Measurements from ENCODE around the gene ZNF407. TPM values are rescaled to one million over a fixed set of nuclear protein-coding genes. Genes with fewer than 3 reads are reported as not detected.
A peak's percentile ranks its signal among the peaks of the same experiment; 100 is the strongest.
"Not testable (repeated sequence)": the region's sequence is repeated elsewhere in the genome, so short reads cannot be mapped to it uniquely, and the experiment has no call there.

The ZNF407 gene
- total and polyA plus RNA-seq, 7 experiments from 2014 or later: 6.8 to 31.3 (median 27.9) TPM

- no peaks in the 10 kb centered on the region for H3K4me1 Mint-ChIP-seq
- Histone ChIP-seq H3K36me3 (ENCODE audit: control insufficient read depth in 2 of 3, insufficient read depth in 3 of 3, low read length in 3 of 3) (no peaks in the 10 kb centered on the region), H3K9me3 (ENCODE audit: control insufficient read depth in 2 of 3, low read length in 3 of 3) (no peaks in the 10 kb centered on the region), H3K4me1 (ENCODE audit: control insufficient read depth in 2 of 2, insufficient read depth in 2 of 2, low read length in 2 of 2) (no peaks in the 10 kb centered on the region), H3K27me3 (ENCODE audit: control insufficient read depth in 2 of 2, insufficient read depth in 2 of 2, low read length in 2 of 2) (no peaks in the 10 kb centered on the region), H3K27ac (ENCODE audit: low read depth, low read length) (no peak overlapping the region), H3K4me3 (ENCODE audit: low read length) (no peak overlapping the region)
- DNase-seq: no peak
- ChIA-PET POLR2A (no interaction called here), CTCF (no interaction called here)
- H3K27ac Mint-ChIP-seq: no peak overlapping the region
- intact Hi-C loops (cut with micrococcal nuclease): no loop called here
- H3K4me3 Mint-ChIP-seq: no peak overlapping the region
- H3K9me3 Mint-ChIP-seq: peaks cover 5 to 46% (median 16%) of the 10 kb centered on the region in 11 donors
- peaks cover 0 to 17% (median 5%) of the 10 kb centered on the region in 5 donors for H3K27me3 Mint-ChIP-seq
- no peak for ATAC-seq
- peaks cover 0 to 24% (median 11%) of the 10 kb centered on the region in 5 donors for H3K36me3 Mint-ChIP-seq
Measured at GRCh38 chr18:75097491-75098225, 500.0 kb downstream of the ZNF407 start.

- Mint-ChIP-seq H3K4me3 (no peak overlapping the region), H3K4me1 (peaks cover 0 to 2% (median 0%) of the 10 kb centered on the region in 7 donors), H3K9me3 (peaks cover 5 to 37% (median 9%) of the 10 kb centered on the region in 11 donors), H3K27me3 (peaks cover 0 to 12% (median 5%) of the 10 kb centered on the region in 5 donors), H3K36me3 (peaks cover 0 to 17% (median 10%) of the 10 kb centered on the region in 5 donors), H3K27ac (no peak overlapping the region)
- H3K4me1 ChIP-seq (ENCODE audit: control insufficient read depth in 2 of 2, insufficient read depth in 2 of 2, low read length in 2 of 2): no peaks in the 10 kb centered on the region
- H3K9me3 ChIP-seq (ENCODE audit: control insufficient read depth in 2 of 3, low read length in 3 of 3): no peaks in the 10 kb centered on the region
- H3K27me3 ChIP-seq (ENCODE audit: control insufficient read depth in 2 of 2, insufficient read depth in 2 of 2, low read length in 2 of 2): no peaks in the 10 kb centered on the region
- no peak overlapping the region for H3K4me3 ChIP-seq (ENCODE audit: low read length)
- DNase-seq (no peak), ATAC-seq (no peak)
- H3K36me3 ChIP-seq (ENCODE audit: control insufficient read depth in 2 of 3, insufficient read depth in 3 of 3, low read length in 3 of 3): no peaks in the 10 kb centered on the region
- intact Hi-C loops (cut with micrococcal nuclease): no loop called here
- ChIA-PET POLR2A (no interaction called here), CTCF (no interaction called here)
- H3K27ac ChIP-seq (ENCODE audit: low read depth, low read length): no peak overlapping the region
Measured at GRCh38 chr18:75100832-75101630, 503.4 kb downstream of the ZNF407 start.

- POLR2A ChIA-PET: no interaction called here
- Mint-ChIP-seq H3K36me3 (peaks cover 0 to 11% (median 5%) of the 10 kb centered on the region in 5 donors), H3K27me3 (peaks cover 0 to 12% (median 3%) of the 10 kb centered on the region in 5 donors), H3K4me1 (peaks cover 0 to 2% (median 0%) of the 10 kb centered on the region in 7 donors), H3K4me3 (no peak overlapping the region), H3K27ac (no peak overlapping the region), H3K9me3 (peaks cover 5 to 29% (median 9%) of the 10 kb centered on the region in 11 donors)
- CTCF ChIA-PET: no interaction called here
- ATAC-seq (no peak), DNase-seq (no peak)
- Histone ChIP-seq H3K9me3 (ENCODE audit: control insufficient read depth in 2 of 3, low read length in 3 of 3) (no peaks in the 10 kb centered on the region), H3K27me3 (ENCODE audit: control insufficient read depth in 2 of 2, insufficient read depth in 2 of 2, low read length in 2 of 2) (no peaks in the 10 kb centered on the region), H3K27ac (ENCODE audit: low read depth, low read length) (no peak overlapping the region), H3K36me3 (ENCODE audit: control insufficient read depth in 2 of 3, insufficient read depth in 3 of 3, low read length in 3 of 3) (no peaks in the 10 kb centered on the region), H3K4me1 (ENCODE audit: control insufficient read depth in 2 of 2, insufficient read depth in 2 of 2, low read length in 2 of 2) (no peaks in the 10 kb centered on the region), H3K4me3 (ENCODE audit: low read length) (no peak overlapping the region)
- intact Hi-C loops (cut with micrococcal nuclease): no loop called here
Measured at GRCh38 chr18:75101916-75102315, 504.2 kb downstream of the ZNF407 start.

- POLR2A ChIA-PET; H3K27ac ChIP-seq (ENCODE audit: low read depth, low read length); H3K4me1 ChIP-seq (ENCODE audit: control insufficient read depth in 2 of 2, insufficient read depth in 2 of 2, low read length in 2 of 2); H3K4me3 Mint-ChIP-seq; H3K4me3 ChIP-seq (ENCODE audit: low read length); intact Hi-C loops (cut with micrococcal nuclease); DNase-seq; H3K27me3 ChIP-seq (ENCODE audit: control insufficient read depth in 2 of 2, insufficient read depth in 2 of 2, low read length in 2 of 2); H3K36me3 ChIP-seq (ENCODE audit: control insufficient read depth in 2 of 3, insufficient read depth in 3 of 3, low read length in 3 of 3); ATAC-seq; H3K9me3 ChIP-seq (ENCODE audit: control insufficient read depth in 2 of 3, low read length in 3 of 3); CTCF ChIA-PET; H3K4me1 Mint-ChIP-seq: not testable (repeated sequence)
- peak overlapping the region in 2 of 9 donors; percentile 3 to 33 for H3K27ac Mint-ChIP-seq
- peaks cover 0 to 11% (median 5%) of the 10 kb centered on the region in 5 donors for H3K36me3 Mint-ChIP-seq
- H3K27me3 Mint-ChIP-seq: peaks cover 0 to 12% (median 5%) of the 10 kb centered on the region in 5 donors
- peaks cover 5 to 19% (median 9%) of the 10 kb centered on the region in 11 donors for H3K9me3 Mint-ChIP-seq
Measured at GRCh38 chr18:75104029-75104428, 506.4 kb downstream of the ZNF407 start.

- no peaks in the 10 kb centered on the region for H3K27me3 ChIP-seq (ENCODE audit: control insufficient read depth in 2 of 2, insufficient read depth in 2 of 2, low read length in 2 of 2)
- Mint-ChIP-seq H3K27me3 (peaks cover 0 to 12% (median 5%) of the 10 kb centered on the region in 5 donors), H3K27ac (no peak overlapping the region), H3K4me3 (no peak overlapping the region), H3K4me1 (peaks cover 0 to 2% (median 0%) of the 10 kb centered on the region in 7 donors), H3K9me3 (peaks cover 5 to 19% (median 9%) of the 10 kb centered on the region in 11 donors), H3K36me3 (peaks cover 0 to 11% (median 5%) of the 10 kb centered on the region in 5 donors)
- DNase-seq (no peak), ATAC-seq (no peak)
- no peaks in the 10 kb centered on the region for H3K4me1 ChIP-seq (ENCODE audit: control insufficient read depth in 2 of 2, insufficient read depth in 2 of 2, low read length in 2 of 2)
- ChIA-PET POLR2A (no interaction called here), CTCF (no interaction called here)
- H3K4me3 ChIP-seq (ENCODE audit: low read length): no peak overlapping the region
- H3K9me3 ChIP-seq (ENCODE audit: control insufficient read depth in 2 of 3, low read length in 3 of 3): no peaks in the 10 kb centered on the region
- intact Hi-C loops (cut with micrococcal nuclease): no loop called here
- H3K36me3 ChIP-seq (ENCODE audit: control insufficient read depth in 2 of 3, insufficient read depth in 3 of 3, low read length in 3 of 3): no peaks in the 10 kb centered on the region
- no peak overlapping the region for H3K27ac ChIP-seq (ENCODE audit: low read depth, low read length)
Measured at GRCh38 chr18:75104483-75104882, 506.8 kb downstream of the ZNF407 start.

GRCh38 chr18:75105551-75106254 lies 508.0 kb downstream of the ZNF407 start:
- Mint-ChIP-seq H3K4me1 (peaks cover 0 to 2% (median 0%) of the 10 kb centered on the region in 7 donors), H3K36me3 (peaks cover 0 to 7% (median 5%) of the 10 kb centered on the region in 5 donors), H3K27ac (no peak overlapping the region), H3K4me3 (no peak overlapping the region), H3K9me3 (peaks cover 0 to 12% (median 8%) of the 10 kb centered on the region in 11 donors), H3K27me3 (peaks cover 0 to 8% (median 5%) of the 10 kb centered on the region in 5 donors)
- ChIA-PET POLR2A (no interaction called here), CTCF (no interaction called here)
- intact Hi-C loops (cut with micrococcal nuclease): no loop called here
- Histone ChIP-seq H3K27me3 (ENCODE audit: control insufficient read depth in 2 of 2, insufficient read depth in 2 of 2, low read length in 2 of 2) (no peaks in the 10 kb centered on the region), H3K4me1 (ENCODE audit: control insufficient read depth in 2 of 2, insufficient read depth in 2 of 2, low read length in 2 of 2) (no peaks in the 10 kb centered on the region), H3K36me3 (ENCODE audit: control insufficient read depth in 2 of 3, insufficient read depth in 3 of 3, low read length in 3 of 3) (no peaks in the 10 kb centered on the region), H3K4me3 (ENCODE audit: low read length) (no peak overlapping the region), H3K27ac (ENCODE audit: low read depth, low read length) (no peak overlapping the region), H3K9me3 (ENCODE audit: control insufficient read depth in 2 of 3, low read length in 3 of 3) (no peaks in the 10 kb centered on the region)
- DNase-seq (no peak), ATAC-seq (no peak)
